Small intestine (tissue), 7 donors: ENCODE measurements around the gene RARG. TPM values are rescaled to one million over a fixed set of nuclear protein-coding genes. Genes with fewer than 3 reads are reported as not detected.
A peak's percentile ranks its signal among the peaks of the same experiment; 100 is the strongest.

Experiments
- DNase-seq, 2 donors: peaks; one replicate each; pipeline versions ENCODE4 v3.0.0 to v3.0.0-alpha.2; 2013
- FAIRE-seq: peaks from 2 replicates; lab custom pipeline; 2012; peaks lifted over from hg19 to GRCh38; lab: Jason Lieb, UNC
- H3K27ac ChIP-seq, 3 donors: one replicate each; pipeline ENCODE4 v1.5.1; 2013; ENCODE audit warnings: low read length in 2 of 3, mild to moderate bottlenecking in 2 of 3, control low read depth in 1 of 3, inconsistent platforms in 1 of 3, low read depth in 1 of 3, moderate library complexity in 1 of 3
- H3K27me3 ChIP-seq, 3 donors: one replicate each; pipeline ENCODE4 v1.6.1; 2013; ENCODE audit warnings: low read length in 3 of 3, inconsistent platforms in 1 of 3; ENCODE audit not compliant: control insufficient read depth in 3 of 3, insufficient read depth in 3 of 3
- H3K36me3 ChIP-seq, 3 donors: one replicate each; pipeline ENCODE4 v1.6.1; 2013; ENCODE audit warnings: low read length in 3 of 3, inconsistent platforms in 1 of 3, low read depth in 1 of 3, mild to moderate bottlenecking in 1 of 3, moderate library complexity in 1 of 3; ENCODE audit not compliant: control insufficient read depth in 3 of 3, insufficient read depth in 2 of 3
- H3K4me1 ChIP-seq, 3 donors: one replicate each; pipeline ENCODE4 v1.6.1; 2013; ENCODE audit warnings: low read length in 2 of 3, inconsistent platforms in 1 of 3, low read depth in 1 of 3, mild to moderate bottlenecking in 1 of 3, moderate library complexity in 1 of 3; ENCODE audit not compliant: control insufficient read depth in 3 of 3, insufficient read depth in 2 of 3
- H3K4me3 ChIP-seq, 3 donors: one replicate each; pipeline ENCODE4 v1.5.1; 2013; ENCODE audit warnings: low read length in 3 of 3, control low read depth in 1 of 3, inconsistent platforms in 1 of 3, low read depth in 1 of 3, mild to moderate bottlenecking in 1 of 3, moderate library complexity in 1 of 3
- H3K9me3 ChIP-seq, 2 donors: one replicate each; pipeline ENCODE4 v1.6.1; 2013; ENCODE audit warnings: low read depth in 1 of 2, low read length in 1 of 2; ENCODE audit not compliant: control insufficient read depth in 2 of 2, insufficient read depth in 1 of 2
- WGBS, 3 donors: extraction: QIAGEN DNeasy Blood & Tissue Kit; methylation state at CpG; one replicate each; pipeline ENCODE4 v1.1.7; 2013; 5-methylcytosine and 5-hydroxymethylcytosine counted together
- polyA plus RNA-seq, 4 donors: library from polyadenylated mRNA; stranded (reverse) in 3 of 4; unstranded in 1 of 4; fragments of 200-250 nt in 3 of 4; fragments of 120-200 nt in 1 of 4; gene quantifications; one replicate each; pipeline versions ENCODE4 v1.2.1 to v1.2.3, GENCODE V29; 2013
- donor health status: healthy with polysubstance abuse.
- donor health status: control.
- donor health status: control.
- donor health status: Bipolar disorder and iron deficiency.
- donor health status: healthy.

The RARG gene
- polyA plus RNA-seq, 4 donors, result 0.54 to 8.0 (median 7.1) TPM; not detected in 1

- Histone ChIP-seq H3K27ac (no peak overlapping the region), H3K4me3 (no peak overlapping the region), H3K9me3 (no peaks in the 10 kb centered on the region), H3K27me3 (peaks cover 0 to 50% (median 0%) of the 10 kb centered on the region in 3 donors), H3K36me3 (no peaks in the 10 kb centered on the region), H3K4me1 (peaks cover 0 to 26% (median 0%) of the 10 kb centered on the region in 3 donors)
- FAIRE-seq (no peak), DNase-seq (no peak)
- 81 to 95% (median 82%) methylated on average over 1 of the region's 1 CpG for WGBS, 3 donors
Measured at GRCh38 chr12:53236443-53237111, 4.6 kb upstream of the RARG start.

GRCh38 chr12:53235742-53236442 is 3.9 kb upstream of the RARG start:
- no peak overlapping the region for H3K4me3 ChIP-seq
- H3K36me3 ChIP-seq, result no peaks in the 10 kb centered on the region
- DNase-seq (no peak), FAIRE-seq (no peak)
- 68 to 75% (median 71%) methylated on average over 9 of the region's 9 CpGs for WGBS, 3 donors
- H3K4me1 ChIP-seq, result peaks cover 0 to 28% (median 0%) of the 10 kb centered on the region in 3 donors
- peaks cover 0 to 57% (median 0%) of the 10 kb centered on the region in 3 donors for H3K27me3 ChIP-seq
- H3K9me3 ChIP-seq, result no peaks in the 10 kb centered on the region
- no peak overlapping the region for H3K27ac ChIP-seq

DNA sequence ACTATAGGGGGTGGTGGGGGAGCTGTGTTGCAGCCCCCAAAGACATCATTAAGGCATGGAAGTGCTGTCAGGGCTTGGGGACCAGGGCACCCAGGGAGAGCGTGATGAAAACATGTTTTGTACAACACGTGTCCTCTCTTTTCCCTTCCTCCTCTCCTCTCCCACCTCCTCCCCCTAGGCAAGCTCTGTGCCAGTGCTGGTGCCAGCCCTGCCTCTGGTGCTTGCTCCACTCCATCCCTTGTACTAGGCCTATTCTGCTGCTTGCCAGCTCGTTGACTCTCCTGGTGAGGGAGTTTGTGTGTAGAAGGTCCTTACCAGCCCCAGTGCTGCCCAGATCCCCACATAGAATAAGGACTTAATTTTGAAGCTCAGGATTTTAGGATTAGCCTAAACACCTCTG is 3.2 kb upstream of the RARG start:
- FAIRE-seq, result no peak
- Histone ChIP-seq H3K27me3 (peaks cover 0 to 62% (median 0%) of the 10 kb centered on the region in 3 donors), H3K4me1 (peaks cover 0 to 28% (median 0%) of the 10 kb centered on the region in 3 donors), H3K27ac (no peak overlapping the region), H3K36me3 (no peaks in the 10 kb centered on the region), H3K4me3 (no peak overlapping the region), H3K9me3 (no peaks in the 10 kb centered on the region)
- DNase-seq, result no peak
- WGBS, 3 donors, result 46 to 55% (median 47%) methylated on average over 3 of the region's 3 CpGs

- H3K27me3 ChIP-seq, result peaks cover 0 to 70% (median 0%) of the 10 kb centered on the region in 3 donors
- peaks cover 0 to 28% (median 0%) of the 10 kb centered on the region in 3 donors for H3K4me1 ChIP-seq
- FAIRE-seq (no peak), DNase-seq (no peak)
- 12 to 15% (median 13%) methylated on average over 9 to 12 of the region's 12 CpGs for WGBS, 3 donors
- H3K27ac ChIP-seq, result no peak overlapping the region
- H3K36me3 ChIP-seq, result no peaks in the 10 kb centered on the region
- H3K9me3 ChIP-seq, result no peaks in the 10 kb centered on the region
- H3K4me3 ChIP-seq, result no peak overlapping the region
Measured at GRCh38 chr12:53234271-53234914, 2.4 kb upstream of the RARG start.

DNA sequence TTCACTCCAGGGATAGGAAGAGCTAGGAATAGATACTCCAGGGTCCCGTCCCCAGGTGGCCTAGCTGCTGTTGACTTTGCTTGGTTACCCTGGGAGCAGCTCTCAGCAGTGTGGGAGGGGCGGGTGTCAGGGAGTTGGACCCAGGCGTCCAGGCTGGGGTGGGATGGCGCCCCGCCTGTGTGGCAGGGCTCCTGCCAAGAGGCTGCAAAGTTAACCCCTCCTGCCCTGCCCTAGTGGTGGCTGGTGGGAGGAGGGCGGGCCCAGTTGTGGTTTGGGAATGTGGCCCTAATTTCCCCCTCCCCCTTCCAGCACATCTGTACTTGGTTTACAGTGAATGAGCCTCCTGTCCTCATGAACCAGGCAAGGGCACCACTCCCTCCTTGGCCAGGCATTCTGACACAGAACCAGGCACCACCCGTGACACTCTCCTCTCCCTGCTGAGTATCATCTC is 1.7 kb upstream of the RARG start:
- FAIRE-seq (no peak), DNase-seq (no peak)
- H3K36me3 ChIP-seq, result no peaks in the 10 kb centered on the region
- H3K4me3 ChIP-seq, result no peak overlapping the region
- 27 to 41% (median 40%) methylated on average over 7 of the region's 7 CpGs for WGBS, 3 donors
- H3K4me1 ChIP-seq, result peaks cover 0 to 28% (median 0%) of the 10 kb centered on the region in 3 donors
- H3K27me3 ChIP-seq, result peaks cover 0 to 70% (median 0%) of the 10 kb centered on the region in 3 donors
- H3K9me3 ChIP-seq, result no peaks in the 10 kb centered on the region
- no peak overlapping the region for H3K27ac ChIP-seq

DNA sequence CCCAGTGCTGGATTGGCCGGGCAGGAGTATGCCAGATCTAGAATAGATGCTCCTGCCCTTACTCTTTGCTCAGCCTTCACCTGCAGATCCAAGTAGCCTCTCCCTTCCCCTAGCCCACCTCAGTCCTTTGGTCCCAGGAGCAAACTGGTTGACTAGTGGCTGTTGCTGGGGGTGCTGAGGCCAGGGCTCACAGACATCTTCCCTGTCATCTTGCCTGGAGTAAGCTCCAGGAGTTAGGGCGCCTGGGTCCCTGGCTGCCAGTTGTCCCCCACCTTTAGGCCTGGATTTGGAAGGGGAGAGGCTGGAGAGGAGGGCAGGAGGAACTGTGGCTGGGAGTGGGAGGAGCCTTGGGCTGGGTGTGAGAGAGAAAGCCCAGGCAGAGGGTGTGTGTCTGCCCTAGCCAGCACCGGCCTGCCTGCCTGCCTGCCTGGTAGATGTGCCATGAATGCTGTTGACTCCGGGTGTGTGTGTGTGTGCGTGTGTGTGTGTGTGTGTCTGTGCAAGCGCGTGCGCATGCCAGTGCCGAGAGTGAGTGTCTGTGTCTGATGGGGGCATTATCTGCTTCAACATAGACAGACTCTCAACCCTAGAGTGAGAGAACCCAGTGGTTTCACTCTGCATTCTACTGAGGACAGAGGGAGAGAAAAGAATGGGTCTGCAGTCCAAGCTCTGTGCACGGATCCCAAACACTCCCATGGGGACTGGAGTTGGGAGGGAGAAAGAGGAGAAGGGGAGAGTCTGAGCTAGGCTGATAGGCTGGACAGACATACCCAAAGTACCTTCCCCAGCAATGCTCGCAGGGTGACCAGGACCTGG is 845 bp upstream of the RARG start:
- no peaks in the 10 kb centered on the region for H3K9me3 ChIP-seq
- H3K36me3 ChIP-seq, result no peaks in the 10 kb centered on the region
- FAIRE-seq (no peak), DNase-seq (peak in 1 of 2 donors; percentile 47)
- H3K4me1 ChIP-seq, result peaks cover 0 to 28% (median 0%) of the 10 kb centered on the region in 3 donors
- H3K4me3 ChIP-seq, result peak overlapping the region in 2 of 3 donors; percentile 33 to 47
- WGBS, 3 donors, result 11 to 20% (median 19%) methylated on average over 11 of the region's 11 CpGs
- H3K27ac ChIP-seq, result peak overlapping the region in 1 of 3 donors; percentile 2
- H3K27me3 ChIP-seq, result peaks cover 0 to 70% (median 0%) of the 10 kb centered on the region in 3 donors

DNA sequence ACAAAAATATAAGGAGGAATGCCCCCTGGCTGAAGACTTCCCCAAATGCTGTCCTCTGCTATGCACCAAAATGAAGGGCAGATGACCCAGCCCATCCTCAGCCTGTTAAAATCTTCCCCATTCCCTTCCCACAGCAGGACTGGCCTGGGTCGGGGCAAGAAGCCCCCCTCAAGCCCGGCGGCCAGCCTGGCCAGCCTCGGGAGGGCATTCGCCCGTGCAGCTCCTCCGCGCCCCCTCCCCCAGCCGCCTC is 413 bp downstream of the RARG start:
- Histone ChIP-seq H3K27ac (peak overlapping the region in 2 of 3 donors; percentile 10 to 47), H3K9me3 (no peaks in the 10 kb centered on the region), H3K4me3 (peak overlapping the region; percentile 30 to 47 (median 34)), H3K4me1 (peaks cover 0 to 28% (median 0%) of the 10 kb centered on the region in 3 donors), H3K36me3 (no peaks in the 10 kb centered on the region), H3K27me3 (peaks cover 0 to 65% (median 0%) of the 10 kb centered on the region in 3 donors)
- WGBS, 3 donors, result 0 to 3% (median 2%) methylated on average over 9 of the region's 9 CpGs
- FAIRE-seq (no peak), DNase-seq (no peak)
